ENCODE data around the gene REEP6.

GRCh38 chr19:1507763-1508506 lies 17.0 kb downstream of the REEP6 start:
- TF ChIP-seq, protein P1, sequence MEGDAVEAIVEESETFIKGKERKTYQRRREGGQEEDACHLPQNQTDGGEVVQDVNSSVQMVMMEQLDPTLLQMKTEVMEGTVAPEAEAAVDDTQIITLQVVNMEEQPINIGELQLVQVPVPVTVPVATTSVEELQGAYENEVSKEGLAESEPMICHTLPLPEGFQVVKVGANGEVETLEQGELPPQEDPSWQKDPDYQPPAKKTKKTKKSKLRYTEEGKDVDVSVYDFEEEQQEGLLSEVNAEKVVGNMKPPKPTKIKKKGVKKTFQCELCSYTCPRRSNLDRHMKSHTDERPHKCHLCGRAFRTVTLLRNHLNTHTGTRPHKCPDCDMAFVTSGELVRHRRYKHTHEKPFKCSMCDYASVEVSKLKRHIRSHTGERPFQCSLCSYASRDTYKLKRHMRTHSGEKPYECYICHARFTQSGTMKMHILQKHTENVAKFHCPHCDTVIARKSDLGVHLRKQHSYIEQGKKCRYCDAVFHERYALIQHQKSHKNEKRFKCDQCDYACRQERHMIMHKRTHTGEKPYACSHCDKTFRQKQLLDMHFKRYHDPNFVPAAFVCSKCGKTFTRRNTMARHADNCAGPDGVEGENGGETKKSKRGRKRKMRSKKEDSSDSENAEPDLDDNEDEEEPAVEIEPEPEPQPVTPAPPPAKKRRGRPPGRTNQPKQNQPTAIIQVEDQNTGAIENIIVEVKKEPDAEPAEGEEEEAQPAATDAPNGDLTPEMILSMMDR (IDR thresholded peaks at IDR 0.05): peak in 1 of 4 experiments; percentile 9
- TF ChIP-seq POLR2A (IDR thresholded peaks at IDR 0.05): peak in 1 of 2 donors; percentile 36

All from uterus (tissue), 2 donors.